RPMI8226 (cell line): ENCODE data around the gene USP47.

Experiments used
- DNase-seq: peaks from one replicate; pipeline ENCODE4 v3.0.0-alpha.2; 2015

Gene USP47

GRCh38 chr11:11946180-11946579 is 104.4 kb downstream of the USP47 start:
- DNase-seq = no peak

- no peak for DNase-seq
Observed at GRCh38 chr11:11946878-11947277, 105.1 kb downstream of the USP47 start.

- no peak for DNase-seq
Observed at GRCh38 chr11:11947825-11948224, 106.1 kb downstream of the USP47 start.

- DNase-seq = no peak
Observed at GRCh38 chr11:11948242-11948947, 106.6 kb downstream of the USP47 start.

- DNase-seq = no peak
Observed at GRCh38 chr11:11949482-11949881, 107.7 kb downstream of the USP47 start.

- no peak for DNase-seq
Observed at GRCh38 chr11:11952036-11952435, 110.3 kb downstream of the USP47 start.

GRCh38 chr11:11956006-11956405 is 114.2 kb downstream of the USP47 start:
- no peak for DNase-seq

- DNase-seq = no peak
Observed at GRCh38 chr11:11958403-11959231, 116.8 kb downstream of the USP47 start.

GRCh38 chr11:11959601-11960000 is 117.8 kb downstream of the USP47 start:
- DNase-seq = no peak

GRCh38 chr11:11960687-11961086 is 118.9 kb downstream of the USP47 start:
- DNase-seq = no peak

- DNase-seq = no peak
Observed at GRCh38 chr11:11961399-11962028, 119.7 kb downstream of the USP47 start.

GRCh38 chr11:11963067-11963466 is 121.3 kb downstream of the USP47 start:
- DNase-seq = no peak

- no peak for DNase-seq
Observed at GRCh38 chr11:11963842-11964773, 122.3 kb downstream of the USP47 start.

- no peak for DNase-seq
Observed at GRCh38 chr11:11964774-11965150, 123.0 kb downstream of the USP47 start.

GRCh38 chr11:11965192-11965591 is 123.4 kb downstream of the USP47 start:
- DNase-seq = no peak

- DNase-seq = no peak
Observed at GRCh38 chr11:11965656-11966353, 124.0 kb downstream of the USP47 start.

GRCh38 chr11:11966354-11966741 is 124.6 kb downstream of the USP47 start:
- DNase-seq = no peak

- DNase-seq = peak; percentile 80
Observed at GRCh38 chr11:11966826-11967668, 125.3 kb downstream of the USP47 start.

GRCh38 chr11:11967669-11968510 is 126.1 kb downstream of the USP47 start:
- no peak for DNase-seq
